ENCODE results near the gene PHAF1.

The PHAF1 gene

DNA sequence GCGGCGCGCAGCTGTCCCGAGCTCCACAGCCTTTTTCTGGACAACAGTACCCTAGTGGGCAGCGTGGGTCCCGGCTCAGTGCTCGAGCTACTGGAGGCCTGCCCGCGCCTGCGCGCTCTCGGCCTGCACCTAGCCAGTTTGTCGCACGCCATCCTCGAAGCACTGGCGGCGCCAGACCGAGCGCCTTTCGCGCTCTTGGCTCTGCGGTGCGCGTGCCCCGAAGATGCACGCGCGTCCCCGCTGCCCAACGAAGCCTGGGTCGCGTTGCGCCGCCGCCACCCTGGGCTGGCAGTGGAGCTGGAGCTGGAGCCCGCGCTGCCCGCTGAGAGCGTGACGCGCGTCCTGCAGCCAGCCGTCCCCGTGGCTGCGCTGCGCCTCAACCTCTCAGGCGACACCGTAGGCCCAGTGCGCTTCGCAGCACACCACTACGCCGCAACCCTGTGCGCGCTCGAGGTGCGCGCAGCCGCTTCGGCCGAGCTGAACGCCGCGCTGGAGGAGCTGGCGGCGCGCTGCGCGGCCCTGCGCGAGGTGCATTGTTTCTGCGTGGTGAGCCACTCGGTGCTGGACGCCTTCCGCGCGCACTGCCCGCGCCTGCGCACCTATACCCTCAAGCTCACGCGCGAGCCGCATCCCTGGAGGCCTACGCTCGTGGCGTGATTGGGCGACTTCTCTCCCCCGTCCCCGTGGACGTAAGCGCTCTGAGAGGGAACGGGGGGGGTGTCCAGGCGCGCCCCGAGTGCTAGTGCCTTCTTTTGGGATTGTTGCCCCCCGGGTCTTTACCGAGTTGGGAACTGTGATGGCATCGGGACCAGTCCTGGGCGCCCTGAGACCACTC, 53.6 kb downstream of the PHAF1 start:
- no peak for DNase-seq (ENCODE audit: low read depth)
- peak overlapping the region; percentile 42 for H3K4me3 ChIP-seq (ENCODE audit: low read depth, low read length)
- TF ChIP-seq, protein P1, sequence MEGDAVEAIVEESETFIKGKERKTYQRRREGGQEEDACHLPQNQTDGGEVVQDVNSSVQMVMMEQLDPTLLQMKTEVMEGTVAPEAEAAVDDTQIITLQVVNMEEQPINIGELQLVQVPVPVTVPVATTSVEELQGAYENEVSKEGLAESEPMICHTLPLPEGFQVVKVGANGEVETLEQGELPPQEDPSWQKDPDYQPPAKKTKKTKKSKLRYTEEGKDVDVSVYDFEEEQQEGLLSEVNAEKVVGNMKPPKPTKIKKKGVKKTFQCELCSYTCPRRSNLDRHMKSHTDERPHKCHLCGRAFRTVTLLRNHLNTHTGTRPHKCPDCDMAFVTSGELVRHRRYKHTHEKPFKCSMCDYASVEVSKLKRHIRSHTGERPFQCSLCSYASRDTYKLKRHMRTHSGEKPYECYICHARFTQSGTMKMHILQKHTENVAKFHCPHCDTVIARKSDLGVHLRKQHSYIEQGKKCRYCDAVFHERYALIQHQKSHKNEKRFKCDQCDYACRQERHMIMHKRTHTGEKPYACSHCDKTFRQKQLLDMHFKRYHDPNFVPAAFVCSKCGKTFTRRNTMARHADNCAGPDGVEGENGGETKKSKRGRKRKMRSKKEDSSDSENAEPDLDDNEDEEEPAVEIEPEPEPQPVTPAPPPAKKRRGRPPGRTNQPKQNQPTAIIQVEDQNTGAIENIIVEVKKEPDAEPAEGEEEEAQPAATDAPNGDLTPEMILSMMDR (IDR thresholded peaks at IDR 0.05; ENCODE audit: low read depth, low read length, missing control alignments), result no peak

DNA sequence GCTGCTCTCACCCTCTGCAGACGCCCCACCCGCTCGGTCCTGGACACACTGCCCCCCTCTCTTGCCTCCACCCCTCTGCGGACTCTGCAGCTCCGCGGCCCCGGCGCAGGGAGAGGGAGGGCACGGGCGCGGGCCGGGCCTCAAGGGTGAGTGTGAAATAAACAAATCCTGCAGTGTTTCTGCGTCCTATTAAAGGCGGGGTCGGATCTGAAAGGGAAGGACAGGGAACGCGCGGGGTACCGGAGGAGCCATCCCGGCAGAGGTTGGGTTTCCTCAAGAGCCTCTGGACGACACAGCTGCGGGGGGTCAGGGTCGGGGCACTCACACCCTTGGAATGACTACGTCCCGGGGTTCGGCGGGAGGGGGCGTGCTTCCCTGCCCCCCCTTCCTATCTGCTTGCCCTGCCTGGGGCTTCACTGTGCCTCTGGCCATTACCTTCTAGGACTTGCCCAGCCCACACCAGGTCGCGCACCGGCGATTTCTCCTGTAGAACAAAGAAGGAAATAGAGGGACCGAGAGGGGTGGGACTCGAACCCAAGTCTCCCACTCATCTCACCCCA, 54.3 kb downstream of the PHAF1 start:
- DNase-seq (ENCODE audit: low read depth), result no peak
- TF ChIP-seq, protein P1 (IDR thresholded peaks at IDR 0.05; ENCODE audit: low read depth, low read length, missing control alignments), result no peak
- H3K4me3 ChIP-seq (ENCODE audit: low read depth, low read length), result peak overlapping the region; percentile 42; the same call in 1 of the 2 replicates

DNA sequence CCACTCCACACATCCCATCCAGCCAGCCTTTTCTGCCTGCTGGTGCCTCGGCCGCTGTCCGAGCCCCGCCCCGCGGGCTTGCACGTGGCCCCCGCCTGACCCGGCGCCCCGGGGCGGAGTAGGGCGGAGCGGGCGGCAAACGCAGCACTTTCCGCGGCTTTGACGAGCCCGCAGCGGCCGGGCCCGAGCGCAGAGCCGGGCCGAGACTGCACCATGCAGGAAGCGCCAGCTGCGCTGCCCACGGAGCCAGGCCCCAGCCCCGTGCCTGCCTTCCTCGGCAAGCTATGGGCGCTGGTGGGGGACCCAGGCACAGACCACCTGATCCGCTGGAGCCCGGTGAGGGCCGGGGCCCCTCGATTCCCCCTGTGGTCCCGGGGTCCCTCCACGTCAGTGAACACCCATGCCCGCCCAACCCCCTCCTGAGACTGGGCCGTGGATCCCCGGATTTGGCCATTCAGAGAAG, 54.9 kb downstream of the PHAF1 start, which contains the start of gene HSF4:
Gene HSF4 (plus strand): TSS at position 147 of the 463 bp plus-strand sequence. CDS start 67 bp downstream, at position 214.
- no peak for DNase-seq (ENCODE audit: low read depth)
- peak within 1 kb of the TSS; percentile 42 for H3K4me3 ChIP-seq (ENCODE audit: low read depth, low read length)
- TF ChIP-seq, protein P1 (IDR thresholded peaks at IDR 0.05; ENCODE audit: low read depth, low read length, missing control alignments), result no peak

DNA sequence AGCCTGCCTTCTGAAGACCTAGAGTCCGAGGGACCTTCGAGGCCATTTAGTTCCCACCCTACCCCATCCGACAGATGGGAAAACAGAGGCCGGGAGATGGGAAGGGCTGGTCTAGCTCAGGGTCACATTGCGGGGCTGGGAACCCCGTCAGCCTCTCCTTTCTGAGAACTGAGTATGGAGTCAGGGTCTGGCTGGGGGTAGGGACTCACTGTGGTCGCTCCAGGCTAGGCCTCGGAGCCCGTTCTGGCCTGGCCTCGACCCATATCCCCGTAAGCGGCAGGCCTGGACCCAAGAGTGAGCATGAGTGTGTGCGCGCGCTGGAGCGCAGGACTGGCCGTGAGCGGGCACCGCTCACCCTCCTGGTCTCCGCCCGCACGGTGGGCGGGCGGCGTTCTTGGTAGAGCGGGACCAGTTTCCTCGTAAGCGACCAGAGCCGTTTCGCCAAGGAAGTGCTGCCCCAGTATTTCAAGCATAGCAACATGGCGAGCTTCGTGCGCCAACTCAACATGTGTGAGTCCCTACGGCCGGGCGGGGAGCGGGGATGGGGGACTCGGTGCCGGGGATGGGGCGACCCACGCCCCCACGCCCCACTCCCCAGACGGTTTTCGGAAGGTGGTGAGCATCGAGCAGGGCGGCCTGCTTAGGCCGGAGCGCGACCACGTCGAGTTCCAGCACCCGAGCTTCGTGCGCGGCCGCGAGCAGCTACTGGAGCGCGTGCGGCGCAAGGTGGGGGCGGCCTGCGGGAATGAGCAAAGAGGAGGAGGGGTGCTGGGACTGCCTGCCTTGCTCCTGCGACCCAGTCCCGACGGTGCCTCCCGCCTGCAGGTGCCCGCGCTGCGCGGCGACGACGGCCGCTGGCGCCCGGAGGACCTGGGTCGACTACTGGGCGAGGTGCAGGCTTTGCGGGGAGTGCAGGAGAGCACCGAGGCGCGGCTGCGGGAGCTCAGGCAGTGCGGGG, 55.7 kb downstream of the PHAF1 start:
- DNase-seq (ENCODE audit: low read depth), result no peak
- no peak overlapping the region for H3K4me3 ChIP-seq (ENCODE audit: low read depth, low read length)
- TF ChIP-seq, protein P1 (IDR thresholded peaks at IDR 0.05; ENCODE audit: low read depth, low read length, missing control alignments), result no peak

DNA sequence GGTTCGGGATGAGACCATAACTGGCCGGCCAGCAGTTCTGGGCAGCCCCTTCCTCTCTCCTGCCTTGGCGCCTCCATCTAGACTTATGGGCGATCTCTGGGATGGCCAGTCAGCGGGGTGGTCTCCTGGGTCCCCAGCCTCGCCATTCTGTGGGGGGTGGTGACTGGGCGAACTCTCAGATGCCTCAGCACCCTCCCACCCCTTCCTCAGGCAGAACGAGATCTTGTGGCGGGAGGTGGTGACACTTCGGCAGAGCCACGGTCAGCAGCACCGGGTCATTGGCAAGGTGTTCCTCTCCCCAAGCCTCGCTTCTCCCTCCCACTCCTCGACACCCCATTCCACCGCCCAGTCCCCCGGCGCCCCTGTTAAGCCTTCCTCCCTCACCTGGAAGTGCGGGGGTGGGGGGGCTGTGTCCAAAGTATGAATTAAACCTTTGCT, 56.4 kb downstream of the PHAF1 start:
- H3K4me3 ChIP-seq (ENCODE audit: low read depth, low read length), result no peak overlapping the region
- TF ChIP-seq, protein P1 (IDR thresholded peaks at IDR 0.05; ENCODE audit: low read depth, low read length, missing control alignments), result no peak
- DNase-seq (ENCODE audit: low read depth), result no peak

DNA sequence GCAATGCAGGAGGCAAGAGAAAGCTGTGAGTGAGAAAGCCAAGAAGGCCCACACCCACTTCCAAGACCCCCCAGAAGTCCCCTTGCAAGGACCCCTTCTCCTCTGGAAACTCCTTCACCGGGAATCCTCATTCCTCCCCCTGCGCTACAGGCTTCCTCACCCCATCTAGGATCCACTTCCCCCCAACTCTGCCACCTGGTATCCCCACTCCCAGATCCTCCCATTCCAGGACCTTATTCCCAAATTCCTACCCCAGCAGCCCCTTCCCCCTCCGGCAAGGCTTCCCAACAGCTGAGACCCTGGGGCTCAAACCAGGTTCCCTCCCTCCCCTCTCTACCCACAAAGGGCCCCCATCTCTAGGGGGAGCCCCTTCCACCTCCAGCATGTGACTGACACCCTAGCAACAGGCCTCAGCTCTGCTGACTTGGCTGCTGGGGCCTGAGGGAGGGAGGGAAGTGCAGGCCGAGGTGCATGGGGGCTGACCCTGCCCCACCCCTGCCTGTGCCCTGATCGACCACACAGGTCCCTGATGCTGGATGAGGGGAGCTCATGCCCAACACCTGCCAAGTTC, 56.9 kb downstream of the PHAF1 start:
- TF ChIP-seq, protein P1 (IDR thresholded peaks at IDR 0.05; ENCODE audit: low read depth, low read length, missing control alignments), result no peak
- no peak overlapping the region for H3K4me3 ChIP-seq (ENCODE audit: low read depth, low read length)
- DNase-seq (ENCODE audit: low read depth), result no peak
